Inflammatory macrophage treated with lipopolysaccharide for 4 hours (primary cell): Measurements from ENCODE around the gene METTL24.
"Not testable (repeated sequence)": the region's sequence is repeated elsewhere in the genome, so short reads cannot be mapped to it uniquely, and the experiment has no call there.

Source experiments
- DNase-seq: peaks from one replicate; pipeline ENCODE4 v3.0.0-alpha.2; 2020

Gene METTL24

DNA sequence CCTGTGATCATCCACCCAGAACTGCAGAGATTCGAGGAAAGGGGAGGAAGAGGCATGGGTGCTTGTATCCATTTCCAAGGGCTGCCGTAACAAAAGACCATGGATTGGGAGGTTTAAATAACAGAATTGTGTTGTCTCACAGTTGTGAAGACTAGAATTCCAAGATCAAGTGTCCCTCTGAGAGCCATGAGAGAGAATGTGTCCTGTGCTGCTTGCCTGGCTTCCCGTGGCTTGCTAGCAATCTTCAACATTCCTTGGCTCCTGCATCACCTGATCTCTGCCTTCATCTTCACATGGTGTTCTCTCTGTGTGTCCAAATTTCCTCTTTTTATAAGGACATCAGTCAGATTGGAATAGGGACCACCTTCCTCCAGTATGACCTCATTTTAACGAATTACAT is 108.1 kb downstream of the METTL24 start:
- no peak for DNase-seq

DNA sequence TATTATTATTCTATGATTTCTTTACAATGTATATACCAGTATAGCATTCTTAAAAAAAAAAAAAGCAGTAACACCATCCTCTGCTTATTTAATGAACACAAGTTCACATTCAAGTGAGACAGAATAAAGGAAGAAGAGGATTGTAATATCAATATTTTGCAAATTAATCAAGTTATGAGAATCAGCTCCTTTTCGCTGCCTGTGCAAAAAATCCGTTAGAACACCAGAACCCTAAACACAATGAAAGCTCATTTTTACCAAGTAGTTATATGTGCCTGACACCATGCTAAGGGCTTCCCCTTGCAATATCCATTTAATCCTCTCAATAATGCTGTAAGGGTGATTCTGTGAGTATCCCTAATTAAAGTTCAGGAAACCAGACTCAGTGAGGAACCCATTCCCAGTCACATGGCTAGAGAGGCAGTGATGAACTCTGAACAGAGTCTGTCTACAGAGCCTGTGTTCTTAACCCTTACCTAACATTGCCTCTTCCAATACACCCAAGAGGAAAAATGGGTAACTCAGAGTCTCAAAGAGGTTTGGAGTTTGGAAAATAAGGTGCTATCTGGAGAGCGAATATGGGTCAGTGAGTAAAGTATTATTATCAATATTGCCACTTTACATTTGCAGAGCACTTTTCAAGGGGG is 111.1 kb downstream of the METTL24 start:
- no peak for DNase-seq

DNA sequence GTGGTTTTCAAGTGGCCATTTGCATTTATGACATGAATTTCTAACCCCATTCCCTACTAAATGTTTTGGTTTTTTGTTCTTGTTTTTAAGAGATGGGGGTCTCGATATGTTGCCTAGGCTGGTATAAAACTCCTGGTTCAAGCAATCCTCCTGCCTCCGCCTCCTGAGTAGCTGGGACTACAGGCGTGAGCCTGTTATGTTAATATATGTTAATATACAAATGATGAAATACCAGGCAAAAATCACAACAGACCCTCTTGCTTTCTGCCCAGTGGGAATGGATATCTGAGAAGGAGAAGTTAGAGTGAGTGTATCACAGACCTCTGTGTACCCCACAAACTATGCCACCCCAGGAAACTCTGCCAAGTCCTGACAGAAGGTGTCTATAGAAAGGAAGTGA is 111.8 kb downstream of the METTL24 start:
- no peak for DNase-seq

DNA sequence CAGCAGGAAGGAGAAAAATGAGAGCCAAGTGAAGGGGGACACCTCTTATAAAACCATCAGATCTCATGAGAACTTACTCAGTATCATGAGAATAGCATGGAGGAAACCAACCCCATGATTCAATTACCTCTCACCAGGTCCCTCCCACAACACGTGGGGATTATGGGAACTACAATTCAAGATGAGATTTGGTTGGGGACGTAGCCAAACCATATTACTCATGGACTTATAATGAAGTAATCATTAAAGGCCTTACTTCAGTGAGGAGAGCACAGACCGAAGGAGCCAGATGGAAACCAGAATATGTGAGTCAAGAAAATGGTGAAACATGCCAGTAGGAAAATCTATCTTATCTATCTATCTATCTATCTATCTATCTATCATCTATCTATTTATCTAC is 113.5 kb downstream of the METTL24 start:
- DNase-seq, result not testable (repeated sequence)

DNA sequence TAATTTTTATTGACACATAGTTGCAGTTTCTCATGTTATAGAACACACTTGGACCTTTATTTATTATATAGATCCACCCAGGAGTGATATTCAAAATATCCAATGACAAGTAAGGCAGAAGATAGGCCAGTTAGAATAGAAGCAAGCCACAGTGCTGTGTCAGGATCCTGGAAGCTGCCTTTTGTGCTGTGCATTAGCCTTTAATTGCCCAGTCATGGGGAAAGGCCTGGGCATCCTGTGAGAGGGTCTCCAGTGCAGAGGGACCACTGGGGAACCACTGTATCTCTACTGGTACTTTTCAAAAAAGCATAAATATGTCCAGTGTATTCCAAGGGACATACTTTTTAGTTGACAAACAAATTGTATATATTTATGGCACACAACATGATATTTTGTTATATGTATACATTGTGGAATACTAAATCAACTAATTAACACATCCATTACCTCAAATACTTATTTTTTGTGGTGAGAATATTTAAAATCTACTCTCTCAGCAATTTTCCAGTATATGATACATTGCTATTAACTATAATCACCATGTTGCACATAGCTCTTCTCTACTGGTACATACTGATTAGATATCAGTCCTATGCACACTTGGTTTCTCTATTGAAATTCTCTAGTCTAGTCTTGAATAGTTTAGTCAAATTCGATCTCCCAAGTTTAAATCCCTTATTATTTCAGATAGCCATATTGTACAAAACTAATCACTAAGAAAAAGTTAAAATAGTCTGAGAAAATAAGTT is 118.4 kb downstream of the METTL24 start:
- no peak for DNase-seq

DNA sequence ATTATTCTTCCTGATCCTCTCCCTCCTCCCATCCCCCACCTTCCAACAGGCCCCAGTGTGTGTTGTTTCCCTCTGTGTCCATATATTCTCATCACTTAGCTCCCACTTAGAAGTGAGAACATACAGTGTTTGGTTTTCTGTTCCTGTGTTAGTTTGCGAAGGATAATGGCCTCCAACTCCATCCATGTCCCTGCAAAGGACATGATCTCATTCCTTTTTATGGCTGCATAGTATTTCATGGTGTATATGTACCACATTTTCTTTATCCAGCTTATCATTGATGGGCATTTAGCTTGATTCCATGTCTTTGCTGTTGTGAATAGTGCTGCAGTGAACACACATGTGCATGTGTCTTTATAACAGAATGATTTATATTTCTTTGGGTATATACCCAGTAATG is 122.1 kb downstream of the METTL24 start:
- DNase-seq, result not testable (repeated sequence)

DNA sequence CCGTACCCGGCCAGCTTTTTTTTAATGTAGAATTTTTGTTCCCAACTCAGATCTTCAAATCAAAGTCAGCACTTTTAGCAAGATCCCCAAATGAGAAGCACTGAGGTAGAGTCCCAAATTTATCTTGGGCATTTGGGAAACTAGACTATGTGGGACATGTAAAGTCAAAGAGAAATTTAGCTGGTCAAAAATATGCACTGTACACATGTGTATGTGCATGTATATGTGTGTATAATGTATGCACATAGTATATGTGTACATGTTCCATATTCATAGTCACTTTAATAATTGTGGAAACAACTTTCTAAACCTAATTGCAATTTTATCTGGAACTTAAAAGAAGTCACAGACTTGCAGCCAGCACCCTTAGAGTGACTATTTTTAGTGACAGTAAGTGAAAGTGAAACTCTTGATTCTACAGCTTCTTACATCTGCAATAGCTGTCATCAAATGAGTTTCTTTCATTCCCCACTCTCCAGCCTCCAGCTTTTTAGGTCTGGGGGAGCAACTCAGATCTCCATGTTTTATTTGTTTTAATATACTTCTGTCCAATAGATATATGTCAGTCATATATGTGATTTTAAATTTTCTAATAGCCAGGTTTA is 124.3 kb downstream of the METTL24 start:
- peak; percentile 68 for DNase-seq

DNA sequence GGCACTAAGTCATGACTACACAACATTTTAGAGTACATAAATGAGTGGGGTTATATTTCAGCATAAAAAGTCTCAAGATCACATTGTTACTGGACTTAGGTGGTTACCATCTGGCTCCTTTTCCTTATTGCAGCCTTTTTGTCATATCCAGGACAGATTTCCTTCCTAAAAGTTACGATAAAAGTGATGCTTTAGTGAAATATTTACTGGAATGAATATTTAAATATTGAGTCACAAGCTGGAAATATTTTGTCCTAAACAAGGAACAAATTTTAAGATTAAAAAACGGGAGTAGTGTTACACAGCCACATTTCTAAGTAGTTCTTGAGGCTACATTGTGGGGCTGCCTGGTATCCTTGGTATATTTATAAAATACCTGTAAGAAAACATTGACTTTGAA is 125.7 kb downstream of the METTL24 start:
- DNase-seq, result no peak

DNA sequence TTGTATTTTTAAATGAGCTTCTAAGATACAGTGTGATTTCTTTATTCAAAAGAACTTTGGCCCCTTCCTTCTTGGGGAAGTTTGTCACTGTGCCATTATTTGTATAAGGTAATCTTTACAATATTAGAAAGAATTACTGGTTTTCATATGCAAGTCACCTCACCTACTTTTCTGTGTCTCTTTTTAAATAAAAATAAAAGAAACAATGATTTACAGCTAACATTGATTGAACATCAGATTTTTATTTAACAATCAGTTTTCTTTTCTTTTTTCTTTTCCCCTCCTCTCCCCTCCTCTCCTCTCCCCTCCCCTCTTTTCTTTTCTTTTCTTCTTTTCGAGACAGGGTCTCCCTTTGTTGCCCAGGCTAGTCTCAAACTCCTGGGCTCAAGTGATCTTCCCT is 131.9 kb downstream of the METTL24 start:
- DNase-seq, result no peak

DNA sequence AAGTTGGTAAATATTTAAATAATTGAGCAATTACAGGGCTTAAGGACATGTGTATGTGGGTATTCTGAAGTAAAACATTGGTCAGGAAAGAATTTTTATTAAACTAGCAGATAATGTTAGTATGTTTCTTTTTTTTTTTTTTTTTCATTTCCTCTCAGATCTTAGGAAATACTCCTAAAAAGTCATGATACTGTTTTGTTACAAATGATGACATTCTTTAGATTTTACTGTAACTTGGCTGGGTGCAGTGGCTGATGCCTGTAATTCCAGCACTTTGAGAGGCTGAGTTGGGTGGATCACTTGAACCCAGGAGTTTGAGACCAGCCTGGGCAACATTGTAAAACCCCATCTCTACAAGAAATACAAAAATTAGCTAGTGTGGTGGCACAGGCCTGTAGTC is 136.4 kb downstream of the METTL24 start:
- DNase-seq, result no peak

DNA sequence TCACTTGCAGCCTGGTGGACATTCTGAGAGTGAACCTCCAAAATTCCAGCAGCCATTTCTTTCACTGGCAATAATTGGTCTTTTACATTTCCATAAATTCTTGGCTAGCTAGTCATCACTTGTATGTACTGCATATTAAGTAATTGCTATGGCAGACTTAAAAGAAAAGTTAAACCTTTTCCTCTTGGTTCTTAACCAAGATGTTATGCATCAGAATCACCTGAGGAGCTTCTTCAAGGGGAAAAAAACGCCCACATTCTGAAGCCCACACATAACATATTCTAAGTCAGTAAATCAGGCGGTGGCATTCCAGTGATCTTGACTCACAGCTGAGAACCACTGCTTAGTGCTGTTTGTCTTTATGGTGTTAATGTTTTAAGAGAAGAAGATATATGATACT is 140.9 kb downstream of the METTL24 start:
- peak; percentile 7 for DNase-seq

DNA sequence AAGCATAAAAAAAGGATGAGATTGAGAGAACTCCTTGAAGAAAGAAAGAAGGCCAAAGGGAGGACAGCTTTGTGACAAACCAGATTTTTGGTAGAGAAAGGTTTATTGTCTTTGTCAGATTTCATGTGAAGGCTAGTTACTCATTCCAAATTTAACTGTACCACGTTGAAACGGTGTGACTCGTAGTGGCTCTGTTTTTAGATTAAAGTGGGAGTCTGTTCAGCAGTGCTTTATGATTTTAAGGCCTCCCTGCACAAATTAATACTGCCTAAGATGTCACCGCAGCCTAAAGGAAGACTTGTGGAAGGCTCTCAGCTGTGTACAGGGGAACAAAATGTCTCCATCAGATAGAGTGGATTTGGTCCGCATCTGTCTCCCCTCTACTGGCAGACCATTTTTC is 142.0 kb downstream of the METTL24 start:
- DNase-seq, result no peak

DNA sequence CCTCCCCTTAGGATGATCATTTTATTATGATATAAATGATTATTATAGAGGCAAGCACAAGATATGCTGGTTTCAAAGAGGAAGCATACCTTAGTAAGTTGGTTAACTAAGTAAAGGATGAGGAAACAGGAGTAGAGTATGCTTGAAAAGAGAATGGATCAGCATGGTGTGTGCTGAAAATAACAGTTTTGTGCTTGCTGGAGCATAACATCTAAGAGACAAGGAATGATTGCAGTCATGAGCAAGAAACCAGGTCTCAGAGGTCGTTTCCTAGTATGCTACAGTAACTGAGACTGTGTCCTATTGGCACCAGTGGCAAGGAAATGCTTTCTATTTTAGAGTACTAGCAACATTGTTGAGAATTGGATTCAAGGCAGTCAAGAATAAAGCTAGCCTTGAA is 143.8 kb downstream of the METTL24 start:
- no peak for DNase-seq

DNA sequence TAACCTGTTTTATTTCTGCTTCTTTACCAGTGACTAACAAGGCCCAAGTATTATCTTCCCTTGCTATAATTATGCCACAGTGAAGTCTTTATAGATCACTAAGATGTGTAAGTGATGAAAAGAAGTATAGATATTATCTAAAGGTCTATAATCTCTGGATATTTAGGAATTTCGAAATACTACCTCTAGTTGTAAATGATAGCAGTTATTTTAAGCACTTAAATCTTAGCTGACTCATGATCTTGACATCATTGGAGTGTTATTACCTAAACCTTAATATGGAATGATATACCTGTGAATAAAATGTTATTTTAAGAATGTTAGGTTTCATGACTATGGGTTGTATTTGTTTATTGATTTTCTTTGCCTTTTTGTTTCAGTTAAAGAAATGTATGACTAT is 146.4 kb downstream of the METTL24 start:
- DNase-seq, result no peak

DNA sequence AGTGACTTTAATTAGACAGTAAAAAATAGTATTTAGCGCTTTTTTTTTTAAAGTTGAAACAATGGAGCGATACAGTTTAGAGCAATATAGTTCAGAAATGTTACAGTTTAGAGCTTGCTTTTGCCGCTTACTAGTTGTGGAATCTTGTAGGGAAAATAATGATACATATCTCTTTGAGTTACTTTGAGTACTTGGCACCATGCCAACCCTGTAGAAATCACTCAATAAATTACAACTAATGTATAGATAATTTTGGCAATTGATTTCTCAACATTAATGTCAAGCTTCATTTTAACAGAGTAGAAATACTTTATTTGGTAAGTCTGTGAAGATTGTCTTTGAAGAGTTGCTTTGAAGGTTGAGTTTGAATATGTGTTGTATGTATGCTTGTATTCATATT is 150.5 kb downstream of the METTL24 start:
- DNase-seq, result no peak

DNA sequence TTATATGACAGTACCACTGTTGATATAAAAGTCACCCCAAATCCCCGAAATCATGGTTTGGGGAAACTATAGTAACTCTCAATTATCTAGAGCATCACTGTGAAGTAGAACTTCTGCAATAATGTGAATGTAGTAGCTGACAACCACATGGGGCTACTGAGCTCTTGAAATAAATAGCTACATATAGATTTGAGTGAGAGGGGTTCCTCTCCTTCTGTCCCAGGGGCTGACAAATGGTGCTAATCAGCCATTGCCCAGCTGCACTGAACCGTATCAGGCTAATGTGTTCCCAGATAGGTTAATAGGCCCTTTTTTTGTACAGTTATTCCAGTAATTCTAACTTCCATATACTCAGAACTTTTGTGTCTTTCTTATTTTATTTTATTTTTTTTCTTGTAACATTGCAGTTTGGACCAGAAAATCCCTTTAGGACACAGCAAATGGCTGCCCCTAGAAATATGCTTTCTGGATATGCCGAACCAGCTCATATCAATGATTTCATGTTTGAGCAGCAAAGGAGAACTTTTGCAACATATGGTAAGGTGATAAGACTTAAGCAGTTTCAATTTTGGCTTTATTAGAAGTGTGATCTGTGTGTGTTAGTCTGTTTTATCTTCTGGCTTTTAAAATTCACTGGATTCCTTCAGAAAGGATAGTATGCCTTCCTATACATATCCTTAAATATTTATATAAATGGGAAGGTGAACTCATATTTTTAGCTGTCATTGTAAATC is 156.8 kb downstream of the METTL24 start:
- DNase-seq, result no peak

DNA sequence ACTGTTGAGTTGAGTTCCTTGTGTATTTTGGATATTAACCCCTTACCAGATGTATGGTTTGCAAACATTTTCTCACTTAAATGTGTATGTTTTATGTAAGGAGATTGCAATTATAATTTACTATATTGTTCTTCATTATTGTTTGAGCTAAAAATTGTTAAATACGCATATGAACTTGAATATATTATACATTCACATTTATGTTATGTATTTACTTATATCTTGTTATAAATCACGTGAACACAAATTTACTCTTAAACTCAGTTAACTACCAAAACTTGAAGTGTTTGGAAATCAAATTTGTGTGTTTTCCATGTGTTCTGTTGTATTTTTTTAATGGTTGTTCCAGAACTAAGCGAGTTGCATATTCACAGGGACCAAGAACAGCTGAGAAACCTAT is 159.6 kb downstream of the METTL24 start:
- DNase-seq, result no peak

DNA sequence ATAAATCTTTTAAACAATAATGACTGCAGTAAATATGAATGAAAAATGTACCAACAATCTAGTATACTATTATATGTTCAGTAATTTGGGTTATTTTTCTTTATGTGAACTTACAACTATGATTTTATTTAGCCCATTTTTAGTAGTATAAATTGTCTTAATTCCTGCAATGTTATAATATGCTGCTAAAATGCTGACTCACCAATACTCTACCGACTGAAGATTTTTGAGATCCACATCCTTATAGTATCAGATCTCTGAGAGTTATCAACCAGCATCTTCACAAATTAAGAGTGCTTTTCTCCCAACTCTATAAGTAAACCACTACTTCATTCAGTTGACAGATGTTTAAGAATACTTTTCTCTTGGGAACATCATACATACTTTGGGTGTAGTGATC is 161.3 kb downstream of the METTL24 start:
- no peak for DNase-seq

DNA sequence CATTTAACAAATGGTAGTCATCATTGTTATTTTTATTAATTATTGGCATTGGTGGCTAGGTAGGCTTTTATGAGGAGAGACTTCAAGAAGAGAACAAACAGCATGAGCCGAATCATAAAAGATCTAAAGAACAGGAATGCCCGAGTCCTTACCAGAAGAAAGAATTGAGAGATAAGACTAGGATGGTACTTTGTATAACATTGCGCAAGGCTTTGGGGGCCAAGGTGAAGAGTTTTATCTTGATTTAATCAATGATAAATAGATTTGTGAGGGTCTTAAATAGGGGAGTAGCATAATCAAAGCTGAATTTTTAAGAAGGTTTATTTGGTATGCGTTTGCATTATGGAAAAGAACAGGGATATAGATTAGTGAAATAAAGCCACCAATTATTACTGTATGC is 162.5 kb downstream of the METTL24 start:
- no peak for DNase-seq
